ENCODE results near the gene CENPP. TPM values are rescaled to one million over a fixed set of nuclear protein-coding genes. Genes with fewer than 3 reads are reported as not detected.

The CENPP gene
- total RNA-seq, 1 donor from 2014 or later = 5.7 TPM

GRCh38 chr9:92638621-92639101, 312.9 kb downstream of the CENPP start:
- peaks cover 2% of the 10 kb centered on the region for H3K4me1 Mint-ChIP-seq (ENCODE audit: low read depth, unreplicated experiment)
- peaks cover 2% of the 10 kb centered on the region for H3K9me3 Mint-ChIP-seq (ENCODE audit: unreplicated experiment)
- peaks cover 5% of the 10 kb centered on the region for H3K27me3 Mint-ChIP-seq (ENCODE audit: unreplicated experiment)
- no peaks in the 10 kb centered on the region for H3K36me3 Mint-ChIP-seq (ENCODE audit: unreplicated experiment)
- TF ChIP-seq, protein P1, sequence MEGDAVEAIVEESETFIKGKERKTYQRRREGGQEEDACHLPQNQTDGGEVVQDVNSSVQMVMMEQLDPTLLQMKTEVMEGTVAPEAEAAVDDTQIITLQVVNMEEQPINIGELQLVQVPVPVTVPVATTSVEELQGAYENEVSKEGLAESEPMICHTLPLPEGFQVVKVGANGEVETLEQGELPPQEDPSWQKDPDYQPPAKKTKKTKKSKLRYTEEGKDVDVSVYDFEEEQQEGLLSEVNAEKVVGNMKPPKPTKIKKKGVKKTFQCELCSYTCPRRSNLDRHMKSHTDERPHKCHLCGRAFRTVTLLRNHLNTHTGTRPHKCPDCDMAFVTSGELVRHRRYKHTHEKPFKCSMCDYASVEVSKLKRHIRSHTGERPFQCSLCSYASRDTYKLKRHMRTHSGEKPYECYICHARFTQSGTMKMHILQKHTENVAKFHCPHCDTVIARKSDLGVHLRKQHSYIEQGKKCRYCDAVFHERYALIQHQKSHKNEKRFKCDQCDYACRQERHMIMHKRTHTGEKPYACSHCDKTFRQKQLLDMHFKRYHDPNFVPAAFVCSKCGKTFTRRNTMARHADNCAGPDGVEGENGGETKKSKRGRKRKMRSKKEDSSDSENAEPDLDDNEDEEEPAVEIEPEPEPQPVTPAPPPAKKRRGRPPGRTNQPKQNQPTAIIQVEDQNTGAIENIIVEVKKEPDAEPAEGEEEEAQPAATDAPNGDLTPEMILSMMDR (IDR thresholded peaks at IDR 0.05; ENCODE audit: partially characterized antibody, unreplicated experiment) = no peak
- H3K27ac Mint-ChIP-seq (ENCODE audit: unreplicated experiment) = no peak overlapping the region
- no peak for DNase-seq
- no peak overlapping the region for H3K4me3 Mint-ChIP-seq (ENCODE audit: unreplicated experiment)

GRCh38 chr9:92639124-92639523, 313.4 kb downstream of the CENPP start:
- no peaks in the 10 kb centered on the region for H3K36me3 Mint-ChIP-seq (ENCODE audit: unreplicated experiment)
- peaks cover 5% of the 10 kb centered on the region for H3K4me1 Mint-ChIP-seq (ENCODE audit: low read depth, unreplicated experiment)
- peaks cover 2% of the 10 kb centered on the region for H3K9me3 Mint-ChIP-seq (ENCODE audit: unreplicated experiment)
- DNase-seq = no peak
- no peak overlapping the region for H3K27ac Mint-ChIP-seq (ENCODE audit: unreplicated experiment)
- TF ChIP-seq, protein P1 (IDR thresholded peaks at IDR 0.05; ENCODE audit: partially characterized antibody, unreplicated experiment) = no peak
- H3K4me3 Mint-ChIP-seq (ENCODE audit: unreplicated experiment) = no peak overlapping the region
- H3K27me3 Mint-ChIP-seq (ENCODE audit: unreplicated experiment) = peaks cover 5% of the 10 kb centered on the region

DNA sequence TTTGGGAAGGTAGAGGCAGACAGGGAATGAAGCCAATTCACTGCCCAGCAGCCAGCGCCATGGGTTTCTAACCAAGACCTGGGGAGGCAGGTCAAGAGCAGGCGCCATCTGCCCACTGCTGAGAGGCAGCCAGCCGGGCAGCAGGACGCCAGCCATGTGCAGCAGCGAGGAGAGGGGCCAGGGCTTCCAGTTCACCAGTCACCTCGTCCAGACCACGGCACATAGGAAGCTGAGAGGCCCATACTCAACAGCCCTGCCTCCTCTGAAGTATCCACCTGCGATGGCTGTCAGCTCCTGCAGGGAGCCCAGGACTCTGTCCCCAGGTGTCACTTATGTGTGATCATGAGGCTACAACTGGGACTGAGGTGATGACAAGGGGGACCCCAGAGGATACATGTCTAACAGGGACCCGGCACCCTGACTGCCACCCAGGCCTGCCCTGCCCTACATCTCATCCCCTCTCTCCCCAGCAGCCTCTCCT, 314.1 kb downstream of the CENPP start:
- TF ChIP-seq, protein P1 (IDR thresholded peaks at IDR 0.05; ENCODE audit: partially characterized antibody, unreplicated experiment) = no peak
- Mint-ChIP-seq H3K4me1 (ENCODE audit: low read depth, unreplicated experiment) (peaks cover 2% of the 10 kb centered on the region), H3K4me3 (ENCODE audit: unreplicated experiment) (no peak overlapping the region), H3K36me3 (ENCODE audit: unreplicated experiment) (no peaks in the 10 kb centered on the region), H3K9me3 (ENCODE audit: unreplicated experiment) (peaks cover 2% of the 10 kb centered on the region), H3K27me3 (ENCODE audit: unreplicated experiment) (peaks cover 5% of the 10 kb centered on the region), H3K27ac (ENCODE audit: unreplicated experiment) (no peak overlapping the region)
- no peak for DNase-seq

GRCh38 chr9:92640398-92641091, 314.8 kb downstream of the CENPP start:
- Mint-ChIP-seq H3K4me1 (ENCODE audit: low read depth, unreplicated experiment) (peaks cover 2% of the 10 kb centered on the region), H3K9me3 (ENCODE audit: unreplicated experiment) (peaks cover 2% of the 10 kb centered on the region), H3K4me3 (ENCODE audit: unreplicated experiment) (no peak overlapping the region), H3K36me3 (ENCODE audit: unreplicated experiment) (no peaks in the 10 kb centered on the region), H3K27ac (ENCODE audit: unreplicated experiment) (no peak overlapping the region), H3K27me3 (ENCODE audit: unreplicated experiment) (peaks cover 5% of the 10 kb centered on the region)
- DNase-seq = no peak
- TF ChIP-seq, protein P1 (IDR thresholded peaks at IDR 0.05; ENCODE audit: partially characterized antibody, unreplicated experiment) = no peak

DNA sequence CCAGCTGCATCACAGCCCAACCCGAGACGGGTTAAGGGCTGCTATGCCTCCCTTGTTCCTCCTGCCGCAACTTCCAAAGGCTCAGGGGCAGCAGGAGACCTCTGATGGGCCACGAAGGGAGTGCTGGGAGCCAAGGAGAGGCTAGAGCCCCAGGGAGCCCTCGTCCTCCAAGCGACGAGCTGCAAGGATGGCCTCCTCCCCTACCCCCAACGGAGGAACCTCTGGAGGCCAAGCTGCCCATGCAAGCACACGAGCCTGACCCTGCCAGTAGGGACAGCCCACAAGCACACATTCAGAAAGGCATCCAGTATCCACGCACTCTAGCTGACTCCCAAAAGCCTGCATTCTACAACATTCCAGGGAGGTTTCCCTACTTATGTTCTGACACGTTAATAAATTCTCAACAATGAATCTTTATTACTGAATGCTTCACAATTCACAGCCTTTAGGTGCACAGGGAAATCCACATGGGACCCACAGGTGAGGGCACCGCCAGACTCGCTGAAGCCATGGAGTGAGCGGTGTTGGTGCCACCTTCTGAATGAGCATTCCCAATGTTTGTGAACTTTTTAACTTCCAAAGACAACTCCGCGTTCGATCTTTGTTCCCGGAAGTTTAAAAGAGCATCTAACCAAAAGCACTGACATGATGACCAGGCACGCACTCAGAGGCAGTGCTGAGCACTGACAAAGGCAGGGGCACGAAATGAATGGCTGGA, 315.5 kb downstream of the CENPP start:
- H3K36me3 Mint-ChIP-seq (ENCODE audit: unreplicated experiment) = no peaks in the 10 kb centered on the region

More for the DNA sequence above, 315.5 kb downstream of the CENPP start:
- H3K27me3 Mint-ChIP-seq (ENCODE audit: unreplicated experiment) = peaks cover 5% of the 10 kb centered on the region
- H3K4me1 Mint-ChIP-seq (ENCODE audit: low read depth, unreplicated experiment) = peaks cover 2% of the 10 kb centered on the region
- no peak for DNase-seq
- TF ChIP-seq, protein P1 (IDR thresholded peaks at IDR 0.05; ENCODE audit: partially characterized antibody, unreplicated experiment) = no peak
- H3K4me3 Mint-ChIP-seq (ENCODE audit: unreplicated experiment) = no peak overlapping the region
- H3K27ac Mint-ChIP-seq (ENCODE audit: unreplicated experiment) = no peak overlapping the region
- peaks cover 2% of the 10 kb centered on the region for H3K9me3 Mint-ChIP-seq (ENCODE audit: unreplicated experiment)
